Activated CD8-positive, alpha-beta T cell treated with anti-CD3 and anti-CD28 coated beads for 36 hours (primary cell): ENCODE data around the gene UFC1. TPM values are rescaled to one million over a fixed set of nuclear protein-coding genes. Genes with fewer than 3 reads are reported as not detected.
A peak's percentile ranks its signal among the peaks of the same experiment; 100 is the strongest.

Source experiments
- ATAC-seq: fragments of 200-7000 bp; cut with Tn5 transposase; one replicate; pipeline ENCODE4 v1.10.0; 2021; ENCODE audit warnings: mild to moderate bottlenecking, moderate library complexity
- CTCF ChIA-PET: fragments of 350-600 bp; sonication (Branson Sonifier 250); formaldehyde crosslinking; loops from one replicate; lab custom pipeline; 2021; ENCODE audit warnings: antibody characterized with exemption; lab: Charles Lee
- POLR2A ChIA-PET: fragments of 350-600 bp; sonication (Branson Sonifier 250); formaldehyde crosslinking; loops from one replicate; lab custom pipeline; 2021; ENCODE audit warnings: antibody characterized with exemption; lab: Charles Lee
- DNase-seq: peaks from one replicate; pipeline ENCODE4 v3.0.0-alpha.2; 2020
- H3K27ac Mint-ChIP-seq: one replicate; pipeline ENCODE4 v1.8.0; 2021; ENCODE audit warnings: mild to moderate bottlenecking, mixed read lengths
- H3K27me3 Mint-ChIP-seq: one replicate; pipeline ENCODE4 v1.8.0; 2021; ENCODE audit warnings: mixed read lengths
- H3K36me3 Mint-ChIP-seq: one replicate; pipeline ENCODE4 v1.8.0; 2021; ENCODE audit warnings: low read depth, mixed read lengths
- H3K4me1 Mint-ChIP-seq: one replicate; pipeline ENCODE4 v1.8.0; 2021; ENCODE audit warnings: low read depth, mixed read lengths
- H3K4me3 Mint-ChIP-seq: one replicate; pipeline ENCODE4 v1.8.0; 2021; ENCODE audit warnings: mild to moderate bottlenecking, moderate library complexity, mixed read lengths
- H3K9me3 Mint-ChIP-seq: one replicate; pipeline ENCODE4 v1.8.0; 2021; ENCODE audit warnings: mixed read lengths
- CTCF ChIP-seq: fragments of 200-600 bp; IDR thresholded peaks from one replicate; pipeline ENCODE4 v1.8.0; 2022; ENCODE audit warnings: antibody characterized with exemption, mild to moderate bottlenecking
- intact Hi-C: fragments of 100-400 bp; cut with micrococcal nuclease; formaldehyde crosslinking; loops from one replicate; pipeline ENCODE4 v1.10.0; 2022
- total RNA-seq, 2 experiments: library from RNA; stranded (reverse); gene quantifications; one replicate each; pipeline ENCODE4 v1.2.3, GENCODE V29; 2021

Gene UFC1
- total RNA-seq, 2 experiments from 2014 or later, result 81.2 to 84.1 TPM

DNA sequence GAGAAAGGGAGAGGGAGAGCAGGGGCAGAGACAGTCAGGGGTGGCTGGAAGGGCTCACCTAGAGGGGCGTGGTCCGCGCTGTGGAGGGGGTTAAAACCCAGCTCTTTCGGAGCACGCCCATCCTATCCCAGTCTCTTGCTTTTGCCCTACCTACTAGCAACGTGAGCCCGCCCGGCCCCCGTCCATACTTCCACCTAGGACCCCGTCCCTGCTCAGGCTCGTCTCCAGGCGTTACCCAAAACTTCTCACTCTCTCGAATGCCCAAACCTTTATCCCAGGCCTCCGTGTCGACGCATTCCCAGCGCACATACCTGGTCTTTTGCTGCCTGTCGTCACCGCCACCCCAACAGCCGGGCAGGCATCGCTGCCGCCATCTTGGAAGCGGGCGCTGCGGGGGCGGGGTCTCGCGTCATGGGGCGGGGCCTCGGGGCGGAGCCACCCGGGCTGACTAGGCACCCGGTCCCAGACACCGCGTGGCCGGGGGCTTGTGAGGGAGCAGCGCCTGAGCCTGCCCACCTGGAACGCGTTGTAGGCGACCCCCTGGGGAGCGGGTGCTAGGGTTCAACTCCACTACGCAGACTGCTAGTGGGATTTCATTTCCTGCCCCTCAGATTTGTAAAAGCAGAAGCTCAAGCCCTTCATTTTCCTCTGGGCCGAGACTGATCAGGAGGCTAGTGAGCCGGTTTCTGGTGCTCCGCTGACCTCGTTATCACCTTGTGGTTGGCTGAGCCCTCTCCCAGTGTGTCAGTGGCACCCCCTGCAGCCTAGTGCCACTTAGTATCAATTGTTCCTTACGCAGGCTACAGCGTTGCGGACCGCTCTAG lies 23.5 kb downstream of the UFC1 start, which contains the start of gene B4GALT3:
Gene B4GALT3 (minus strand): TSS at position 396 of the 824 bp plus-strand sequence. CDS start 1,447 bp downstream, outside the sequence.
- peaks cover 55% of the 10 kb centered on the region for H3K4me1 Mint-ChIP-seq
- ChIA-PET POLR2A (interaction anchor here (0.6 to 3.7 kb wide), 11 partner anchors 11 to 217 kb away, joined by 3 to 46 read pairs (median 5); partner anchors contain the start of genes ADAMTS4, NDUFS2, PPOX and TOMM40L), CTCF (interaction anchor here (1.1 to 3.7 kb wide), 6 partner anchors 9 to 115 kb away, joined by 3 to 30 read pairs (median 3); partner anchors contain the start of gene PPOX)
- no peaks in the 10 kb centered on the region for H3K9me3 Mint-ChIP-seq
- H3K27ac Mint-ChIP-seq, result peak within 1 kb of the TSS; percentile 99
- intact Hi-C loops, result no loop called here
- DNase-seq (peak; percentile 96), ATAC-seq (peak; percentile 85)
- H3K27me3 Mint-ChIP-seq, result no peaks in the 10 kb centered on the region
- peaks cover 26% of the 10 kb centered on the region for H3K36me3 Mint-ChIP-seq
- TF ChIP-seq CTCF, result no peak
- peak within 1 kb of the TSS; percentile 97 for H3K4me3 Mint-ChIP-seq

DNA sequence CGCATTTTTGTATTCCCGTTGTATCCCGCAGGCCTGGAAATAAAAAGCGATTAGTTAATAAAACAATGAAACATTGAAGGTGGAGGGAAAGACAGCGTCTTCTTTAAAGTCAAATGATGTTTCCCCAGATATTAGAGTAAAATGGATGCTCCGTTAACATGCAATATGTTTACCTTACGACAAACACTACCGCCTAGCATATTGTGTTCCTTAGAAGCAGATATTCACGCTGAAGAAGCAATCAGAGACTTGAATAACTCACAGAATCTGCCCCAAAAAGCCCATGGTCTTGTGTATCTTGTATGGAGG lies 24.1 kb downstream of the UFC1 start:
- Mint-ChIP-seq H3K4me3 (peak overlapping the region; percentile 97), H3K27me3 (no peaks in the 10 kb centered on the region), H3K27ac (peak overlapping the region; percentile 99), H3K9me3 (no peaks in the 10 kb centered on the region), H3K36me3 (peaks cover 22% of the 10 kb centered on the region), H3K4me1 (peaks cover 56% of the 10 kb centered on the region)
- no peak for DNase-seq
- POLR2A ChIA-PET, result interaction anchor here (0.6 to 3.7 kb wide), 8 partner anchors 12 to 216 kb away, joined by 3 to 46 read pairs (median 6); partner anchors contain the start of genes NDUFS2, PPOX, TOMM40L and UFC1
- ATAC-seq, result no peak
- intact Hi-C loops, result no loop called here
- no peak for TF ChIP-seq CTCF
- CTCF ChIA-PET, result interaction anchor here (1.5 to 3.7 kb wide), 3 partner anchors 9 to 34 kb away, joined by 3 to 30 read pairs (median 3); partner anchors contain the start of gene PPOX

GRCh38 chr1:161179698-161180097 lies 25.9 kb downstream of the UFC1 start:
- peaks cover 65% of the 10 kb centered on the region for H3K4me1 Mint-ChIP-seq
- peaks cover 9% of the 10 kb centered on the region for H3K36me3 Mint-ChIP-seq
- H3K27ac Mint-ChIP-seq, result no peak overlapping the region
- no peak for TF ChIP-seq CTCF
- intact Hi-C loops, result no loop called here
- CTCF ChIA-PET, result interaction anchor here (0.9 to 5.7 kb wide), 6 partner anchors 13 to 203 kb away, joined by 4 to 45 read pairs (median 8); partner anchors contain the start of genes APOA2, NDUFS2, PPOX and TOMM40L
- POLR2A ChIA-PET, result interaction anchor here (0.5 to 1.3 kb wide), 3 partner anchors 8 to 26 kb away, joined by 3 to 4 read pairs (median 3); partner anchors contain the start of genes PPOX and UFC1
- ATAC-seq (no peak), DNase-seq (no peak)
- no peak overlapping the region for H3K4me3 Mint-ChIP-seq
- H3K27me3 Mint-ChIP-seq, result no peaks in the 10 kb centered on the region
- no peaks in the 10 kb centered on the region for H3K9me3 Mint-ChIP-seq

- no peak for DNase-seq
- POLR2A ChIA-PET, result interaction anchor here (1.3 to 2.6 kb wide), 3 partner anchors 9 to 21 kb away, joined by 3 to 13 read pairs (median 4); partner anchors contain the start of genes NDUFS2 and PPOX
- Mint-ChIP-seq H3K4me1 (peaks cover 68% of the 10 kb centered on the region), H3K4me3 (no peak overlapping the region), H3K27ac (peak overlapping the region; percentile 70), H3K27me3 (no peaks in the 10 kb centered on the region), H3K9me3 (no peaks in the 10 kb centered on the region), H3K36me3 (peaks cover 9% of the 10 kb centered on the region)
- no peak for ATAC-seq
- CTCF ChIA-PET, result interaction anchor here (0.9 to 5.7 kb wide), 8 partner anchors 11 to 202 kb away, joined by 4 to 45 read pairs (median 8); partner anchors contain the start of genes APOA2, NDUFS2, PPOX and TOMM40L
- intact Hi-C loops, result no loop called here
- peak; percentile 40 for TF ChIP-seq CTCF
Observed at GRCh38 chr1:161180639-161181038, 26.9 kb downstream of the UFC1 start.
